ENCODE data around the gene LANCL2. TPM values are rescaled to one million over a fixed set of nuclear protein-coding genes. Genes with fewer than 3 reads are reported as not detected.

LANCL2 gene
- total RNA-seq, 1 experiment from 2014 or later, result 10.0 TPM

GRCh38 chr7:55477781-55478374 lies 112.7 kb downstream of the LANCL2 start:
- Histone ChIP-seq H3K9me3 (ENCODE audit: control insufficient read depth in 1 of 2, insufficient read depth in 1 of 2, low read depth in 1 of 2, low read length in 2 of 2) (no peaks in the 10 kb centered on the region), H3K4me1 (ENCODE audit: control insufficient read depth in 1 of 2, insufficient read depth in 2 of 2, low read length in 2 of 2) (no peaks in the 10 kb centered on the region), H3K9ac (ENCODE audit: low read length) (no peak overlapping the region), H3K4me2 (ENCODE audit: low read length) (no peak overlapping the region), H3K9me2 (ENCODE audit: insufficient read depth) (no peaks in the 10 kb centered on the region), H3K79me2 (ENCODE audit: insufficient read depth, low read length) (no peaks in the 10 kb centered on the region), H2AFZ (ENCODE audit: low read depth, low read length, poor library complexity, severe bottlenecking) (no peak overlapping the region), H4K20me1 (ENCODE audit: insufficient read depth) (no peaks in the 10 kb centered on the region), H3K36me3 (ENCODE audit: control insufficient read depth in 1 of 2, insufficient read depth in 2 of 2, low read length in 2 of 2) (no peaks in the 10 kb centered on the region), H3K27ac (ENCODE audit: low read depth, low read length) (no peak overlapping the region), H3K27me3 (ENCODE audit: insufficient read depth, low read length) (no peaks in the 10 kb centered on the region), H3K4me3 (replicated peaks in 1 of 2; ENCODE audit: low read depth in 1 of 2, low read length in 2 of 2) (no peak overlapping the region)
- CTCF ChIA-PET, result no interaction called here
- ATAC-seq (no peak), DNase-seq (ENCODE audit: low read depth, low spot score) (no peak)
- TF ChIP-seq POLR2A (IDR thresholded peaks at IDR 0.05; ENCODE audit: borderline replicate concordance, extremely low read depth, insufficient read depth, insufficient read length), result no peak
- TF ChIP-seq SIN3A (IDR thresholded peaks at IDR 0.05; ENCODE audit: low read depth), result no peak
- no peak for TF ChIP-seq JUND (IDR thresholded peaks at IDR 0.05)
- no peak for TF ChIP-seq CTCF (IDR thresholded peaks at IDR 0.05 in 2 of 3, conservative IDR thresholded peaks at IDR 0.05 in 1 of 3; ENCODE audit: borderline replicate concordance in 1 of 3, insufficient read depth in 1 of 3, low read depth in 2 of 3, low read length in 2 of 3)
- no peak for TF ChIP-seq ZNF274 (IDR thresholded peaks at IDR 0.05; ENCODE audit: low read depth, low read length)
- no peak for TF ChIP-seq ZBTB33 (IDR thresholded peaks at IDR 0.05; ENCODE audit: extremely low read depth, insufficient replicate concordance, low read length)
- no peak for TF ChIP-seq ELF1 (IDR thresholded peaks at IDR 0.05; ENCODE audit: borderline replicate concordance, low read depth)
- TF ChIP-seq, protein P1, sequence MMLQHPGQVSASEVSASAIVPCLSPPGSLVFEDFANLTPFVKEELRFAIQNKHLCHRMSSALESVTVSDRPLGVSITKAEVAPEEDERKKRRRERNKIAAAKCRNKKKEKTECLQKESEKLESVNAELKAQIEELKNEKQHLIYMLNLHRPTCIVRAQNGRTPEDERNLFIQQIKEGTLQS (IDR thresholded peaks at IDR 0.05), result no peak
- no peak for TF ChIP-seq REST (IDR thresholded peaks at IDR 0.05; ENCODE audit: low read depth)
- BruUV-seq (replicated peaks), result no TSS peak
- RAD21 ChIA-PET (ENCODE audit: low non-redundant PET in 1 of 2, low total read pairs in 2 of 2, uncharacterized antibody in 2 of 2, unreplicated experiment in 2 of 2), result no interaction called here
- intact Hi-C loops (cut with micrococcal nuclease), result no loop called here
- POLR2A ChIA-PET, result no interaction called here

All from HCT116 (cell line).